GM19328 (cell line): ENCODE measurements around the gene MTF1.

Experiments used
- ATAC-seq: cut with Tn5 transposase; IDR thresholded peaks from one replicate; pipeline ENCODE4 v1.9.1; 2021; ENCODE audit warnings: mild to moderate bottlenecking, moderate library complexity; ENCODE audit not compliant: unreplicated experiment

Gene MTF1

DNA sequence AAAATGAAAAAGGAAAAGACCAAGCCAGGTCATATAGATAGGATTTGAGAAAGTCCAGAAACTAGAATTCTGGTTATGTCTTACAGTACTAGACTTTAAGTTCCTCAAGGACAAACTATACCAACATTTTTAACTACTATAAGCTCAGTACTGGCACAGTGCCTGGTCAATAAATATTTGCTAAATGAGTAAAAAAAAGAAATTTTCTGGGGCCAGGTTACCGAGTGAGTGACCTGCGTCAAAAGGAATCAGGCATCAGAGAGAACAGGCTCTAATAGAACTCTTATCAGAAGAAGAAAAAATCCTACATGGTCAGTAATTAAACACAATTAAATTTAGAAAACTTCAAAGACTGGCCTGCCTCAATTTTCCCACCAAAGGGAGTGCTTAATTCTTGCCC lies 27.6 kb downstream of the MTF1 start:
- ATAC-seq, result no peak

DNA sequence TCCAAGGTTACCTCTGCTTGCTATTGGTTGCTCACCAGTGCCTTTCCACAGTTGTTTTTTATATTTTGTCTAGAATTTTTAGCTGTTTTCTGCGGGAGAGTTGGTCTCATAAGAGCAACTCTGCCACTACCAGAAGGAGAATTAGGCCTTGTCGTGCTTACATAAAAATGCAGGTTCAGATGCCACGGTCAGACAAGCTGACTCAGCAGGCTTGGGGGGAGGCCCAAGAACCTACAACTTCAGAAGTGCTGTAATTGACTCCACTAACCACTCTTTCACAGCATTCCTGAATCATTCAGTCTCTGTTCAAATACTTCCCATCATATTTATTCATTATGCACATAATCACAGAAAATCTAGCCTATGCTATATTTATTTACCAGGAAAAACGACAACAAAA lies 28.3 kb downstream of the MTF1 start:
- ATAC-seq, result no peak

DNA sequence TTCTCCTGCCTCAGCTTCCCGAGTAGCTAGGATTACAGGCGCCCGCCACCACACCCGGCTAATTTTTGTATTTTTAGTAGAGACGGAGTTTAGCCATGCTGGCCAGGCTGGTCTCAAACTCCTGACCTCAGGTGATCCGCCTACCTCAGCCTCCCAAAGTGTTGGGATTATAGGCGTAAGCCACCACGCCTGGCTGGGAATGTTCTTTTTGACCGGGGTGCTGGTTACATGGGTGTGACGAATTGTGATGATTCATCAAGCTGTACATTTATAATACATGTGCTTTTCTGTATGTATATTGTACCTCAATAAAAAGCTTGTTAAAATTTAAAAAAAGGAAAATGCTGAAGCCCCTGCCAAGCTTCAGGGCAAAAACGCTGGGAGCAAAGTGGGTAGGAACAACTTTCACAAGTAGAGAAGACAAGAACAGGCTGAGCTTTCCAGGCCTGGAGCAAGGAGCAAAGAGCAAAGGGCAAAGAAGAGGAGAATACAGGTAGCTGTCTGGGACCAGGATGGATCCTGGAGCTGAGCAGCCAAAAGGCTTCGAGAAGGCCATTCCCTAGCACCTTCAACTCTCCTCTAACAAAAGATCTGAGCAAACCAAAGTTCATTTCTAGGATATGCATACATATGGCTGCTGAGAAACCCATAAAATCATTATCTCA lies 30.9 kb downstream of the MTF1 start:
- no peak for ATAC-seq

DNA sequence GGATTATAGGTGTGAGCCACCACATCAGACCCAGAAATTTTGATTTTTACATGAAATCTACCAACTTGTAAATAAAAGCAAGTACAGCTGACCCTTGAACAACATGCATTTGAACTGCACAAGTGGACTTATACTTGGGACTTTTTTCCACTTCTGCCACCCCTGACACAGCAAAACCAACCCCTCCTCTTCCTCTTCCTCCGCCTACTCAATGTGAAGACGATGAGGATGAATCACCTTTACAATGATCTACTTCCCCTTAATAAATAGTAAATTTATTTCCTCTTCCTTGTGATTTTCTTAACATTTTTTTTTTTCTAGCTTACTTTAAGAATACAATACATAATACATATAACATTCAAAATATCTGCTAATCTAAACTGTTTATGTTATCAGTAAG lies 33.9 kb downstream of the MTF1 start:
- ATAC-seq, result no peak

DNA sequence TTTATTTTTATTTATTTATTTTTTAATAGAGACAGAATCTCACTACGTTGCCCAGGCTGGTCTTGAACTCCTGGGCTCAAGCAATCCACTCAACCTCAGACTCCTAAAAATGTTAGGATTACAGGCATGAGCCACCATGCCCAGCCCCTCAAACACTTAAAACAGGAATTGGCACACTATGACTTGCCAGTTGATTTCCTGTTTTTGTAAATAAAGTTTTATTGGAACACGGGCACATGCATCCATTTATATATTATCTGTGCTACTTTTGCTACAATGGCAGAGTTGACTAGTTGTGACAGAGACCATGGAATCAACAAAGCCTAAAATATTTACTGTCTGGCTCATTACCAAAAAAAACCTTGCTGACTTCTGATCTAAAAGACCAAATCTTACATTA lies 35.4 kb downstream of the MTF1 start:
- ATAC-seq, result no peak

- no peak for ATAC-seq
Observed at GRCh38 chr1:37822906-37823815, 36.2 kb downstream of the MTF1 start.

DNA sequence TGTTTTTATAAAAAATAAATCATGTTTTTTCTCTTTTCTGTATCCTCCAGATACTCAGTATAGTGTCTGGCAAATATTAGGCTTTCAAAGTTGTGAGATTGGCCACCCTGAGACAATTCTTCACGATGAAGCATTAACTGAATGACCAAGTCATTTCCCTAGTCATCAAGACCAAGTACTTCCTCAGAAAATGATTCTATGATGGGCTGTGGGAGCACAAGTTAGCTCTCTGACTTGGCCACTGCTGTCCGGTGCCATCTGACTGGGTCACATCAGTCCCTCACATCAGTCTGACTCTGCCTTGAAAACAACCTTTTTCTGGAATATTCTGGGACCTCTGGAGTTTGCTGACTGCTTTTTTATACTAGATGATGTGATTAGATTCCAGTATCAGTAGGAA lies 37.9 kb downstream of the MTF1 start:
- no peak for ATAC-seq

- no peak for ATAC-seq
Observed at GRCh38 chr1:37817481-37817880, 41.9 kb downstream of the MTF1 start.

- no peak for ATAC-seq
Observed at GRCh38 chr1:37814252-37814651, 45.1 kb downstream of the MTF1 start.

DNA sequence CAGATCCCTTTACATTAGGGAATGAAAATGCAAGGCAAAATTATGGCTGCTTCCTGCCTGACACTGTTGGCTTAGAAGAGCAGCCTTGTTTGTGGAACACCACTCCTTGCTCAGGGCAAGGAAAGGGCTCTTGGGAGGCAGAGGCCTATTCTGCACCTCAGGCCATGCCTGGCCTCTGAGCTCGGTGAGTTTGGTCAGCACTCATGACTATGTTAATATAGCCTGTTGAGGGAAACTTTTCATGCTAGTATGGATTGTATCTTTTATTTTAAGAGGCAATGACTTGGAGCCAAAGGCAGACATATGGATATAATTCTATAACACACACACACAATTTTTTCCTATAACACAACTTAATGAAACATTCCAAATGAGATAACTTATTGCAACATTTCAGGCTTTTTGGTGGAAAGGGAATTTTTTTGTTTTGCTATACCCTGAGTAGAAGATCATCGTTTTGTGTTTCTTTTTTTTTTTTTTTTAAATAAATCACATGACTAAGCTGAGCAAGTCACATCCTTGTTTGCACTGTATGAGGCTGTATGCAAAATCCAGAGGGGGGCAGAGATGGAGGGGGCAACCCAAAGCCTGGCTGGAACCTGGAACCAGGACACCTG lies 45.8 kb downstream of the MTF1 start:
- ATAC-seq, result no peak

- ATAC-seq, result no peak
Observed at GRCh38 chr1:37811027-37811655, 48.3 kb downstream of the MTF1 start.

DNA sequence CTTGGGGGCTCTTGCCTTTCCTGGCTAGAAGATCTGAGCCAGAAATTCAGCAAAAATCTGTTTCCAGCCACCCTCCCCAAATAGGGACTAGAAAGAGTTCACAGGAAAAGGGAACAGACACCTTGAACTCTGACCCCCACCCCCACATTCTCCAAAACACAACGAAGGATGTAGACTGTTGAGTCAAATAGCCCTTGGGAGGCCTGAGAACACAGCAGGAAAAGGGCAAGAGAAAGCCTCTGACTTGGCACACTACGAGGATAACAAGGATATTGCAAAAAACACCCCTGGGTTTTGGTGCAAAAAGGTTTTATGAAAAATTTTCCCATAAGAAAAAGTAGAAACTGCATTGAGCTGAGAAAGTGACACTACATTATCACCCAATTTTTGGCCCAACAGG lies 49.5 kb downstream of the MTF1 start:
- no peak for ATAC-seq

- peak; percentile 29 for ATAC-seq
Observed at GRCh38 chr1:37808369-37809319, 50.7 kb downstream of the MTF1 start.

DNA sequence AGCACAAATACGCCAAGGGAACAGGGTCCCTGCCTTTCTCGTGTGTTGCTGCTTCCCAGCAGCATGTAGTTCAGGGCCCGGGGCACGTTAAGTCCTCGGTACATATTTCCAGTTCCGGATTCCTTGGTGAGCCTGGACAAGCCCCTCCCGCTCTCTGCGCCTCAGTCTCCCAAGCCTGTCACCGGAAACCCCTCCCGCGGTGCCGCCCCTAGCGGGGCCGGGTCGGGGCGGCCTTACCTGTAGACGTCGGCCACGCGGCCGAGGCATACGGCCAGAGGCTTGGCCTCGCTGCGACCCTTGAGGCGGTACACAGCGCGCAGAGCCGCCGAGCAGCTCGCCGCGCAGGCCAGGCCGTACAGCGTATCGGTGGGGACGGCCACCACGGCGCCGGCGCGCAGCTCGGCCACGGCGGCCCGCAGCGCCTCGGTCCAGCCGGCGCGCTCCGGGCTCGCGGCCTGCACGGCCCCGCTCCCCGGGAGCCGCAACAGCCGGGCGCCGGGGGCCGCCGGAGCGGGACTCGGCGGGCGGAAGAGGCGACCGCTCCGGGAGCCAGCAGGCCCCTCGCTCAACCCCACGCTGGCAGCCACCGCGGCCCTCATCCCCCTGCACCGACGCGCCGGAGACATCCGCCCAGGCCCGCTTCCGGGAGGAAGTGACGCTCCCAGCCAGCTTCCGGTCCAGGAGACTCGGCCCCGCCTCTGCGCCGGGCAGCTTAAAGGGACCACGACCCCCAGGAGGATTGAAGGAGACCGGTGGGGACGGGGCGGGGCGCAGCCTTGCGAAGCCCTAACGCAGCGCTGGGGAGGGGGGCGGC lies 51.6 kb downstream of the MTF1 start, which contains the start of the genes C1orf122 and YRDC:
C1orf122 (plus strand) TSS at position 236 of the 814 bp plus-strand sequence. CDS start 615 bp downstream, outside the sequence.
YRDC (minus strand) TSS at position 654 of the 814 bp plus-strand sequence; CDS start at position 626, 28 bp downstream.
- peak; percentile 84 for ATAC-seq

- no peak for ATAC-seq
Observed at GRCh38 chr1:37807220-37807554, 52.2 kb downstream of the MTF1 start.

DNA sequence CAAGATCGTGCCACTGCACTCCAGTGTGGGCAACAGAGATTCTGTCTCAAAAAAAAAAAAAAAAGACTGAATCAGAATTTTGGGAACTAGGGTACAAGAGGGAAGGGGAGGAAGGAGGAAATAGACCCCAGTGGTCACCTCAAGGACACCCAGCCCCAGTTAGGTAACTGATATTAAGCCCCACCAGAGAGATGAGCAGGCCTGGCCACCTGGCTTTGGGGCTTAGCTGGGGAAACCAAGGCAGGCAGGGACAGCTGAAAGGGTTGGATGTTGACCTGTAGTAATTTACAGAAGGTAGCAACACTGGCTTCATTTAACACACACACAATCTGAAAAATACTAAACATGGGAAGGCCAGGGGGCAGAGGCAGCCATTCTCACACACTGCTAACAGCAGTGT lies 57.0 kb downstream of the MTF1 start:
- ATAC-seq, result no peak

- no peak for ATAC-seq
Observed at GRCh38 chr1:37797750-37798345, 61.5 kb downstream of the MTF1 start.

GRCh38 chr1:37795340-37796125 lies 63.9 kb downstream of the MTF1 start:
- no peak for ATAC-seq
